ENCODE measurements around the gene SLC39A8.
"Not testable (repeated sequence)": the region's sequence is repeated elsewhere in the genome, so short reads cannot be mapped to it uniquely, and the experiment has no call there.

SLC39A8 gene

GRCh38 chr4:102344954-102345794, at the start of gene SLC39A8:
Gene SLC39A8 (minus strand): TSS chr4:102345482. CDS start chr4:102344662, 820 bp downstream.
- DNase-seq (ENCODE audit: low read depth in 2 of 2) = peak; percentile 33

- no peak for DNase-seq (ENCODE audit: low read depth in 2 of 2)
Measured at GRCh38 chr4:102392033-102392744, 46.9 kb upstream of the SLC39A8 start.

- DNase-seq (ENCODE audit: low read depth in 2 of 2) = no peak
Measured at GRCh38 chr4:102390438-102390837, 45.2 kb upstream of the SLC39A8 start.

GRCh38 chr4:102388611-102389010, 43.3 kb upstream of the SLC39A8 start:
- no peak for DNase-seq (ENCODE audit: low read depth in 2 of 2)

GRCh38 chr4:102387552-102388150, 42.4 kb upstream of the SLC39A8 start:
- no peak for DNase-seq (ENCODE audit: low read depth in 2 of 2)

- no peak for DNase-seq (ENCODE audit: low read depth in 2 of 2)
Measured at GRCh38 chr4:102386966-102387365, 41.7 kb upstream of the SLC39A8 start.

GRCh38 chr4:102380253-102380652, 35.0 kb upstream of the SLC39A8 start:
- DNase-seq (ENCODE audit: low read depth in 2 of 2) = not testable (repeated sequence)

GRCh38 chr4:102362922-102363432, 17.7 kb upstream of the SLC39A8 start:
- no peak for DNase-seq (ENCODE audit: low read depth in 2 of 2)

- no peak for DNase-seq (ENCODE audit: low read depth in 2 of 2)
Measured at GRCh38 chr4:102358128-102358527, 12.8 kb upstream of the SLC39A8 start.

GRCh38 chr4:102357637-102358036, 12.4 kb upstream of the SLC39A8 start:
- not testable (repeated sequence) for DNase-seq (ENCODE audit: low read depth in 2 of 2)

GRCh38 chr4:102356562-102357202, 11.4 kb upstream of the SLC39A8 start:
- DNase-seq (ENCODE audit: low read depth in 2 of 2) = no peak

GRCh38 chr4:102355748-102356147, 10.5 kb upstream of the SLC39A8 start:
- DNase-seq (ENCODE audit: low read depth in 2 of 2) = no peak

GRCh38 chr4:102354671-102355454, 9.6 kb upstream of the SLC39A8 start:
- DNase-seq (ENCODE audit: low read depth in 2 of 2) = no peak

GRCh38 chr4:102352781-102353180, 7.5 kb upstream of the SLC39A8 start:
- no peak for DNase-seq (ENCODE audit: low read depth in 2 of 2)

GRCh38 chr4:102350634-102351033, 5.4 kb upstream of the SLC39A8 start:
- DNase-seq (ENCODE audit: low read depth in 2 of 2) = no peak

GRCh38 chr4:102348701-102349100, 3.4 kb upstream of the SLC39A8 start:
- DNase-seq (ENCODE audit: low read depth in 2 of 2) = no peak

GRCh38 chr4:102345795-102346100, 466 bp upstream of the SLC39A8 start:
- DNase-seq (ENCODE audit: low read depth in 2 of 2) = no peak

- no peak for DNase-seq (ENCODE audit: low read depth in 2 of 2)
Measured at GRCh38 chr4:102344520-102344953, 745 bp downstream of the SLC39A8 start.

- DNase-seq (ENCODE audit: low read depth in 2 of 2) = no peak
Measured at GRCh38 chr4:102343964-102344519, 1.2 kb downstream of the SLC39A8 start.

- no peak for DNase-seq (ENCODE audit: low read depth in 2 of 2)
Measured at GRCh38 chr4:102342404-102343074, 2.7 kb downstream of the SLC39A8 start.
